T-cell (primary cell): ENCODE data around the gene ARSB. TPM values are rescaled to one million over a fixed set of nuclear protein-coding genes. Genes with fewer than 3 reads are reported as not detected.

Experiments used
- ATAC-seq, 4 experiments: fragments of 200-7000 bp in 3 of 4; fragments of 150-1000 bp in 1 of 4; cut with Tn5 transposase; replicated peaks in 1 of 4; 1 replicate in 3 of 4; 2 replicates in 1 of 4; pipeline ENCODE4 v1.10.0; 2021; ENCODE audit warnings: moderate library complexity in 3 of 4, mild to moderate bottlenecking in 2 of 4, moderate number of reproducible peaks in 1 of 4
- CTCF ChIA-PET, 2 donors: fragments of 300-600 bp; sonication (Branson Sonifier 250); formaldehyde crosslinking; loops; one replicate each; lab custom pipeline; 2022; ENCODE audit warnings: antibody characterized with exemption in 2 of 2; lab: Charles Lee
- POLR2A ChIA-PET, 2 donors: fragments of 300-600 bp; sonication (Branson Sonifier 250); formaldehyde crosslinking; loops; one replicate each; lab custom pipeline; 2022; ENCODE audit warnings: antibody characterized with exemption in 2 of 2; lab: Charles Lee
- DNase-seq, 35 experiments: peaks; one replicate each; pipeline versions ENCODE4 v3.0.0 to v3.0.0-alpha.2; 2013 to 2023
- H3K27ac ChIP-seq: one replicate; pipeline ENCODE4 v1.5.1; 2013; ENCODE audit warnings: low read length
- H3K27me3 ChIP-seq, 2 experiments: replicated peaks in 1 of 2; 1 replicate in 1 of 2; 2 replicates in 1 of 2; pipeline versions ENCODE4 v1.6.1 to v1.7.0; 2013; ENCODE audit warnings: low read length in 1 of 2, mixed read lengths in 1 of 2; ENCODE audit not compliant: control insufficient read depth in 2 of 2, insufficient read depth in 2 of 2; ENCODE audit errors: extremely low read depth in 1 of 2
- H3K36me3 ChIP-seq, 2 donors: 1 replicate in 1 of 2; 2 replicates in 1 of 2; pipeline versions ENCODE4 v1.6.1 to v1.7.0; 2013; ENCODE audit warnings: low read length in 1 of 2; ENCODE audit not compliant: control insufficient read depth in 2 of 2, insufficient read depth in 1 of 2; ENCODE audit errors: extremely low read depth in 1 of 2
- H3K4me1 ChIP-seq, 2 experiments: 1 replicate in 1 of 2; 2 replicates in 1 of 2; pipeline versions ENCODE4 v1.6.1 to v1.7.0; 2013; ENCODE audit warnings: low read length in 2 of 2, mixed read lengths in 1 of 2; ENCODE audit not compliant: insufficient read depth in 2 of 2, control insufficient read depth in 1 of 2; ENCODE audit errors: extremely low read depth in 1 of 2
- H3K4me3 ChIP-seq, 2 donors: 1 replicate in 1 of 2; 2 replicates in 1 of 2; pipeline versions ENCODE4 v1.5.1 to v1.7.0; 2013; ENCODE audit warnings: mild to moderate bottlenecking in 2 of 2, low read length in 1 of 2, moderate library complexity in 1 of 2; ENCODE audit not compliant: control insufficient read depth in 1 of 2; ENCODE audit errors: extremely low read depth in 1 of 2
- H3K9me3 ChIP-seq: 2 replicates; pipeline ENCODE4 v1.7.0; 2013
- H3K27ac Mint-ChIP-seq, 2 donors: one replicate each; pipeline ENCODE4 v1.8.0; 2020 to 2021; ENCODE audit warnings: mild to moderate bottlenecking in 2 of 2, mixed read lengths in 2 of 2
- H3K27me3 Mint-ChIP-seq, 2 donors: one replicate each; pipeline ENCODE4 v1.8.0; 2021 to 2022; ENCODE audit warnings: mixed read lengths in 2 of 2
- H3K36me3 Mint-ChIP-seq: one replicate; pipeline ENCODE4 v1.8.0; 2021; ENCODE audit warnings: mixed read lengths
- H3K4me1 Mint-ChIP-seq, 3 donors: one replicate each; pipeline ENCODE4 v1.8.0; 2020 to 2022; ENCODE audit warnings: mixed read lengths in 3 of 3, mild to moderate bottlenecking in 1 of 3
- H3K4me3 Mint-ChIP-seq, 3 donors: one replicate each; pipeline ENCODE4 v1.8.0; 2020 to 2022; ENCODE audit warnings: mild to moderate bottlenecking in 3 of 3, mixed read lengths in 3 of 3, moderate library complexity in 3 of 3
- H3K9me3 Mint-ChIP-seq, 3 donors: one replicate each; pipeline ENCODE4 v1.8.0; 2020 to 2022; ENCODE audit warnings: mixed read lengths in 3 of 3
- WGBS: methylation state at CpG from one replicate; pipeline ENCODE4 v1.1.5; 2013; ENCODE audit warnings: missing lambda C conversion rate; ENCODE audit not compliant: insufficient coverage; 5-methylcytosine and 5-hydroxymethylcytosine counted together
- total RNA-seq, 35 experiments: library from RNA in 6 of 35; stranded (reverse) in 6 of 35; fragments of 120-200 nt in 1 of 35; gene quantifications; one replicate each; pipeline versions ENCODE4 v1.2.1 to v1.2.4 and lab custom pipeline; 2013 to 2026

ARSB gene
- total RNA-seq, 5 donors from 2014 or later (not counting 1 experiment from before 2014, with no cell fraction given) = 5.6 to 7.1 (median 6.9) TPM

DNA sequence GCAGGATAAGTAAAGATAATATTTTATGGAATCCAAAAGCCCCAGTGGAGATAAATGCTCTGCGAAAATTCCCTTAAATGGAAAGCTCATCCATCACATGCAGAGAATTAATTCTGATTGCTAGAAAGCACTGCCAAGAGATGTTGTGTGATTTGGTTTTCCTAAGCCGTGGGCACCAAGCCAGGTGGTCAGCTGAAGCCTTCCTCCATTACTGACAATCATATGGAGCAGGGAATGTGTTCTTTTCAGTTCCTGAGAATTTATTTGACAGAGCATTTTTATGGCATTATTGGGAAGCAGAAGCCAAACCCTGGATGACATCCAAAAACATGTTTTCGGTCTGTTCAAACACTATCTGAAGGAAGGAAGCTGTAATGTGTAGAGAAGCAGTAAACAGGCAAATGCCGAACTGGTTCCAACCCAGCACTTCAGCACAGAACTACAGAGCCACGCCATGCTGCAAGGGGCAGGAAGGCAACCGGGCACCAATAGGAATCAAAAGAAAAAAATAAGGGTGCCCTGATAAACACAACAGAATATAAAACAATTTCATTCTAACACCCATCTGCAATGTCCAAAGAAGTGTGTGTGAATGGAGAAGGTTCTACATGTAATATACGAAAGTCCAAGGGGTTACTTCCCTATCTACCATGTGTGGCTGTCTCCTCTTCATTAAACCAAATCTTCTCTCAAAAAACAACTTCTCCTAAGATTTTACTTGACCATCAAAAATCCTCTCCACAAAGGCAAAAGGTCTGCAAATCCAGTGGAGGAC, 12.3 kb downstream of the ARSB start:
- no peak overlapping the region for H3K27ac Mint-ChIP-seq
- Histone ChIP-seq H3K27ac (no peak overlapping the region), H3K4me3 (no peak overlapping the region), H3K4me1 (no peaks in the 10 kb centered on the region), H3K9me3 (no peaks in the 10 kb centered on the region), H3K36me3 (no peaks in the 10 kb centered on the region), H3K27me3 (no peaks in the 10 kb centered on the region)
- no peaks in the 10 kb centered on the region for H3K27me3 Mint-ChIP-seq
- ChIA-PET POLR2A (no interaction called here), CTCF (no interaction called here)
- DNase-seq (no peak), ATAC-seq (no peak)
- H3K4me3 Mint-ChIP-seq = no peak overlapping the region
- H3K36me3 Mint-ChIP-seq = peaks cover 8% of the 10 kb centered on the region
- H3K9me3 Mint-ChIP-seq = no peaks in the 10 kb centered on the region
- no CpG with 5 or more reads among the region's 7 CpGs for WGBS
- H3K4me1 Mint-ChIP-seq = peaks cover 0 to 7% (median 2%) of the 10 kb centered on the region in 3 donors

DNA sequence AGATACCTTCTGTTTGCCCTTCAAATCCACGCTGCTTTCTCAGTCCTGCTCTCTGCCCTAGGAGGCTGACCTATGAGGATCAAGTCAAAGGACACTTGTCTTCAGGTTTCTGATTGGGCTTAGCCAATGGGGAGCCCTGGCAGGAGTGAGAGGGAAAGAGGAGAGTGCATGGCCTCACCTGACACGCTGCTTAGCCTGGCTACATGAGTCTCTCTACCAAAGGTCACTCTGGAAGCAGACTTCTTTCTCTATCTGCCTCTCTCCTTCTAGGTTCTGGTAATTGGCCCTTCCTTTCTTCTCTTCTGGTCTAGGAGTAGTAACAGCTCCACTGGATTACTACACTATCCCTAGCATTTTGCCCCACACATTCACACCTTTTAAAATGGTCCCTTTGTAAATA, 13.1 kb downstream of the ARSB start:
- H3K36me3 Mint-ChIP-seq = peaks cover 12% of the 10 kb centered on the region
- no peaks in the 10 kb centered on the region for H3K27me3 Mint-ChIP-seq
- no peak overlapping the region for H3K27ac Mint-ChIP-seq
- H3K4me1 Mint-ChIP-seq = peaks cover 0 to 7% (median 2%) of the 10 kb centered on the region in 3 donors
- ATAC-seq (no peak), DNase-seq (no peak)
- H3K9me3 Mint-ChIP-seq = no peaks in the 10 kb centered on the region
- no peaks in the 10 kb centered on the region for H3K9me3 ChIP-seq
- no CpG with 5 or more reads among the region's 2 CpGs for WGBS
- ChIA-PET POLR2A (interaction anchor here in 1 of 2 donors (0.8 kb wide), 1 partner anchor 64 kb away, joined by 3 read pairs; no protein-coding TSS in a partner anchor), CTCF (no interaction called here)
- H3K27ac ChIP-seq = no peak overlapping the region
- H3K4me3 ChIP-seq = no peak overlapping the region
- no peaks in the 10 kb centered on the region for H3K27me3 ChIP-seq
- no peaks in the 10 kb centered on the region for H3K4me1 ChIP-seq
- no peaks in the 10 kb centered on the region for H3K36me3 ChIP-seq
- no peak overlapping the region for H3K4me3 Mint-ChIP-seq

DNA sequence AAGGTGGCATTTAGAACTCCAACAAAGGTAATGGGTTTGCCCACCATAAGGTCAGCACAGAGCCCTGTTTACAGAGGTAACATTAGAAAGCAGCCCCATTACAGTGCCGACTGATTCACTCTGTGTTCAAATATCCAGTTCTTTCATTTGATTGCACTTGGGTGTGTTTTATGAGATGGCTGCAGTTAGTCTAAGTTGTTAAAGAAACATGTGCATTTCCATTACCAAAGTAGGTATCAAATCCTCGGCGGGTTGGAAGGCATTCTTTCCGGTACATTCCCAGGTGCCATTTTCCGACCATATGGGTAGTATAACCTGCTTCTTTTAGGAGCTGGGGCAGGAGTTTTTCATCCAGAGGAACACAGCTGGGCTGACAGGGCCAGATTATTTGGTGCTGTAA, 16.3 kb downstream of the ARSB start:
- Mint-ChIP-seq H3K9me3 (no peaks in the 10 kb centered on the region), H3K4me3 (no peak overlapping the region), H3K27ac (no peak overlapping the region), H3K27me3 (no peaks in the 10 kb centered on the region), H3K36me3 (peaks cover 23% of the 10 kb centered on the region), H3K4me1 (no peaks in the 10 kb centered on the region)
- POLR2A ChIA-PET = no interaction called here
- no peaks in the 10 kb centered on the region for H3K27me3 ChIP-seq
- H3K27ac ChIP-seq = no peak overlapping the region
- H3K4me3 ChIP-seq = no peak overlapping the region
- CTCF ChIA-PET = interaction anchor here (0.6 to 0.7 kb wide), 3 partner anchors 262 to 898 kb away, joined by 3 to 6 read pairs (median 5); no protein-coding TSS in a partner anchor
- peaks cover 0 to 6% of the 10 kb centered on the region in 2 donors for H3K36me3 ChIP-seq
- no peaks in the 10 kb centered on the region for H3K9me3 ChIP-seq
- DNase-seq (no peak), ATAC-seq (no peak)
- no peaks in the 10 kb centered on the region for H3K4me1 ChIP-seq
- 90% methylated on average over 3 of the region's 5 CpGs for WGBS

DNA sequence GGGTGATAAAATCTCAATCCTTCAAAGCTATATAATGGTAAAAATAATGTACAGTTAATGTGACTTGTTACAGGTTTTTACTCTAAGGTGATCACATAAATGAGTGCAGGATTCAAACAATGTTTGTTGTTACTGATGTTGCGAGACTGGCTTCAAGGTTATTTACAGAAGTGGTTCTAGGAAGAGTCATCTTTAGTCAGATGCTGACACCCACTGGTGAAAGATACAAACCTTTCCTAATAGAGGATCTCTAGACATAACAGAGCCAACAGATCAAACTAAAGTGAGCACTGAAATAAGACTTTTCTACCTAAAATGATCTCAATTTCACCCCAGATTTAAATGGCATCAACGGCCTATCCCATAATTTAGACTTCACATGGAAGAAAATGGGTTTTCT, 20.2 kb downstream of the ARSB start:
- ChIA-PET CTCF (no interaction called here), POLR2A (no interaction called here)
- Histone ChIP-seq H3K27ac (no peak overlapping the region), H3K36me3 (peaks cover 0 to 13% of the 10 kb centered on the region in 2 donors), H3K4me1 (no peaks in the 10 kb centered on the region), H3K27me3 (no peaks in the 10 kb centered on the region), H3K9me3 (no peaks in the 10 kb centered on the region), H3K4me3 (no peak overlapping the region)
- no peak overlapping the region for H3K27ac Mint-ChIP-seq
- peaks cover 42% of the 10 kb centered on the region for H3K36me3 Mint-ChIP-seq
- H3K9me3 Mint-ChIP-seq = no peaks in the 10 kb centered on the region
- no peaks in the 10 kb centered on the region for H3K4me1 Mint-ChIP-seq
- H3K4me3 Mint-ChIP-seq = no peak overlapping the region
- no peak for ATAC-seq
- no peaks in the 10 kb centered on the region for H3K27me3 Mint-ChIP-seq
- 100% methylated on average over 1 of the region's 2 CpGs for WGBS
- peak in 1 of 35 experiments; percentile 17 for DNase-seq

DNA sequence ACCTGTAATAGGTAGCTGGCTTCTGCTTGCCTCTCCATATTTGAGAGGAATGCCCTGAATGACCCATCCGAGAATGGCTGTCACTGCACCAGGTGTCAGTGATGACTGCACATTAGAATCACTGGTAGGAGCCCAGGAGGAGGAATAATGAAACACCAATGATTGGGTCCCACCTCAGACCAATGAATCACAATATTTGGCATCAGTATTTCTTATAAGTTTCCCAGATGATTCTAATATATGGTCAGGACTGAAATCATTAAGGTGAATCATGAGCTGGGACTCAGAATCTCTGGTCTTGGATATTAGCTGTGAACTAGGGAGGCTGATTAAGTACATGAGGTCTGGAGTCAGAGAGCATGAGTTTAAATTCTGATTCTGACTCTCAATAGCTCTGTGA, 23.4 kb downstream of the ARSB start:
- Mint-ChIP-seq H3K27ac (no peak overlapping the region), H3K9me3 (no peaks in the 10 kb centered on the region), H3K36me3 (peaks cover 41% of the 10 kb centered on the region), H3K4me1 (no peaks in the 10 kb centered on the region), H3K27me3 (no peaks in the 10 kb centered on the region), H3K4me3 (no peak overlapping the region)
- POLR2A ChIA-PET = no interaction called here
- 100% methylated on average over 1 of the region's 1 CpG for WGBS
- Histone ChIP-seq H3K4me3 (no peak overlapping the region), H3K36me3 (peaks cover 0 to 13% of the 10 kb centered on the region in 2 donors), H3K27ac (no peak overlapping the region), H3K4me1 (no peaks in the 10 kb centered on the region), H3K9me3 (no peaks in the 10 kb centered on the region), H3K27me3 (no peaks in the 10 kb centered on the region)
- ATAC-seq (no peak), DNase-seq (no peak)
- CTCF ChIA-PET = interaction anchor here in 1 of 2 donors (1.1 kb wide), 1 partner anchor 37 kb away, joined by 3 read pairs; no protein-coding TSS in a partner anchor

DNA sequence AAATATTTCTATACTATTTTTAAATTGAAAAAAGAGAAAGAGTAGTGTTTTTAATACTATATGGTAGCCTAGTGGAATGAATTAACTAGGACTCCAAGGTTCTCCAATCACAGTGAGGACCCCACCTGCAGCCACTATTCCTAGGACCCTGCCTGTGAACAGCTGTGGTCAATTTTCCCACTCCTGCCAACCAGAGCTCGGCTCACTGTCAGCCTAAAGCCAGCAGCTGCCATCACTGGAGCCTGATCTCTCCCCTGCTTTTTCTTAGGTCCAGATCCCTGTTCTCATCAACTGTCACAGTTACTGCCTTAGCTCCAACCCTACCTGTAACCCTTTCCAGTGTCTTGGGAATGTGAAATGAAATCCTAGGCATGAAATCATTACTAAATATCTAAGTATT, 25.3 kb downstream of the ARSB start:
- H3K27me3 ChIP-seq = no peaks in the 10 kb centered on the region
- no CpG with 5 or more reads among the region's 1 CpG for WGBS
- no peak overlapping the region for H3K4me3 ChIP-seq
- no peaks in the 10 kb centered on the region for H3K9me3 ChIP-seq
- peaks cover 0 to 13% of the 10 kb centered on the region in 2 donors for H3K36me3 ChIP-seq
- ATAC-seq = no peak
- no peaks in the 10 kb centered on the region for H3K4me1 Mint-ChIP-seq
- H3K27me3 Mint-ChIP-seq = no peaks in the 10 kb centered on the region
- H3K4me1 ChIP-seq = no peaks in the 10 kb centered on the region
- no peaks in the 10 kb centered on the region for H3K9me3 Mint-ChIP-seq
- H3K27ac ChIP-seq = no peak overlapping the region
- no peak for DNase-seq
- H3K4me3 Mint-ChIP-seq = no peak overlapping the region
- no peak overlapping the region for H3K27ac Mint-ChIP-seq
- ChIA-PET CTCF (no interaction called here), POLR2A (no interaction called here)
- peaks cover 53% of the 10 kb centered on the region for H3K36me3 Mint-ChIP-seq
